Measurements from ENCODE around the gene EXOC2.

The EXOC2 gene

GRCh38 chr6:513058-513457 is 179.9 kb downstream of the EXOC2 start:
- no peak for TF ChIP-seq CTCF (IDR thresholded peaks at IDR 0.05; ENCODE audit: borderline replicate concordance, control extremely low read depth, extremely low read depth, insufficient read depth, missing control alignments)
- DNase-seq (ENCODE audit: low spot score): no peak
- in situ Hi-C loops (cut with MboI; ENCODE audit: low sequenced_read_pairs, unreplicated experiment): no loop called here

GRCh38 chr6:511488-512137 is 181.3 kb downstream of the EXOC2 start:
- no peak for DNase-seq (ENCODE audit: low spot score)
- in situ Hi-C loops (cut with MboI; ENCODE audit: low sequenced_read_pairs, unreplicated experiment): no loop called here
- TF ChIP-seq CTCF (IDR thresholded peaks at IDR 0.05; ENCODE audit: borderline replicate concordance, control extremely low read depth, extremely low read depth, insufficient read depth, missing control alignments): no peak

- DNase-seq (ENCODE audit: low spot score): no peak
- TF ChIP-seq CTCF (IDR thresholded peaks at IDR 0.05; ENCODE audit: borderline replicate concordance, control extremely low read depth, extremely low read depth, insufficient read depth, missing control alignments): no peak
- in situ Hi-C loops (cut with MboI; ENCODE audit: low sequenced_read_pairs, unreplicated experiment): no loop called here
Measured at GRCh38 chr6:509676-510075, 183.3 kb downstream of the EXOC2 start.

GRCh38 chr6:508614-509013 is 184.3 kb downstream of the EXOC2 start:
- in situ Hi-C loops (cut with MboI; ENCODE audit: low sequenced_read_pairs, unreplicated experiment): no loop called here
- no peak for TF ChIP-seq CTCF (IDR thresholded peaks at IDR 0.05; ENCODE audit: borderline replicate concordance, control extremely low read depth, extremely low read depth, insufficient read depth, missing control alignments)
- DNase-seq (ENCODE audit: low spot score): no peak

- TF ChIP-seq CTCF (IDR thresholded peaks at IDR 0.05; ENCODE audit: borderline replicate concordance, control extremely low read depth, extremely low read depth, insufficient read depth, missing control alignments): no peak
- in situ Hi-C loops (cut with MboI; ENCODE audit: low sequenced_read_pairs, unreplicated experiment): no loop called here
- no peak for DNase-seq (ENCODE audit: low spot score)
Measured at GRCh38 chr6:508006-508405, 184.9 kb downstream of the EXOC2 start.

- in situ Hi-C loops (cut with MboI; ENCODE audit: low sequenced_read_pairs, unreplicated experiment): no loop called here
Measured at GRCh38 chr6:506920-507622, 185.9 kb downstream of the EXOC2 start.

More at GRCh38 chr6:506920-507622, 185.9 kb downstream of the EXOC2 start:
- DNase-seq (ENCODE audit: low spot score): no peak
- TF ChIP-seq CTCF (IDR thresholded peaks at IDR 0.05; ENCODE audit: borderline replicate concordance, control extremely low read depth, extremely low read depth, insufficient read depth, missing control alignments): no peak

Data from GM13976 (cell line).